ENCODE data around the gene CCL27. TPM values are rescaled to one million over a fixed set of nuclear protein-coding genes. Genes with fewer than 3 reads are reported as not detected.

CCL27 gene
- total and polyA plus RNA-seq, 10 of the 15 experiments (the other 5 are each of a cell fraction or from before 2014, with no cell fraction given) = 0.45 TPM; not detected in 9

- TF ChIP-seq TCF7 (IDR thresholded peaks at IDR 0.05; ENCODE audit: borderline replicate concordance) (no peak), CTCF (IDR thresholded peaks at IDR 0.05 in 2 of 3, conservative IDR thresholded peaks at IDR 0.05 in 1 of 3; ENCODE audit: control insufficient read depth in 2 of 3, extremely low read depth in 1 of 3, insufficient read depth in 1 of 3, low read depth in 3 of 3, low read length in 3 of 3) (no peak), WRNIP1 (IDR thresholded peaks at IDR 0.05; ENCODE audit: borderline replicate concordance, low read depth, low read length) (no peak)
- no peak for FAIRE-seq
- Histone ChIP-seq H2AFZ (ENCODE audit: control insufficient read depth, low read depth, low read length) (no peak overlapping the region), H3K4me3 (no peak overlapping the region), H3K79me2 (ENCODE audit: control insufficient read depth, insufficient read depth, low read length) (no peaks in the 10 kb centered on the region), H3K9me3 (replicated peaks; ENCODE audit: control insufficient read depth, insufficient read depth, low read length) (no peaks in the 10 kb centered on the region), H3K9ac (ENCODE audit: control insufficient read depth, insufficient read depth, low read length) (no peak overlapping the region), H3K27ac (ENCODE audit: control insufficient read depth, insufficient read depth) (no peak overlapping the region), H3K4me1 (ENCODE audit: control insufficient read depth, insufficient read depth, low read length) (peaks cover 16% of the 10 kb centered on the region), H3K36me3 (ENCODE audit: control insufficient read depth in 2 of 2, insufficient read depth in 2 of 2, low read length in 1 of 2) (no peaks in the 10 kb centered on the region), H4K20me1 (ENCODE audit: control insufficient read depth, insufficient read depth) (no peaks in the 10 kb centered on the region), H3K27me3 (replicated peaks in 1 of 2; ENCODE audit: control insufficient read depth in 2 of 2, insufficient read depth in 2 of 2, low read length in 1 of 2) (no peaks in the 10 kb centered on the region; a peak in 2 of 4 replicates), H3K4me2 (ENCODE audit: control insufficient read depth, insufficient read depth) (no peak overlapping the region)
- POLR2A ChIA-PET = no interaction called here
- RAD21 ChIA-PET (ENCODE audit: unreplicated experiment) = no interaction called here
- SMC1A ChIA-PET (ENCODE audit: uncharacterized antibody, unreplicated experiment) = no interaction called here
- 4% methylated on average over 4 of the region's 4 CpGs for WGBS (ENCODE audit: insufficient coverage, insufficient replicate concordance, low lambda C conversion rate, missing lambda C conversion rate)
- CTCF ChIA-PET = no interaction called here
- BruUV-seq (replicated peaks) = no TSS peak
- no peak for ATAC-seq
- no peak for DNase-seq (ENCODE audit: low read depth, low spot score)
- in situ Hi-C loops (cut with MboI) (no loop called here), intact Hi-C loops (cut with micrococcal nuclease; ENCODE audit: unreplicated experiment) (no loop called here)
Observed at GRCh38 chr9:34689116-34689470, 26.6 kb upstream of the CCL27 start.

- in situ Hi-C loops (cut with MboI) = no loop called here
- no peak overlapping the region for H3K27ac ChIP-seq (ENCODE audit: control insufficient read depth, insufficient read depth)
- H3K4me1 ChIP-seq (ENCODE audit: control insufficient read depth, insufficient read depth, low read length) = peaks cover 16% of the 10 kb centered on the region
- ChIA-PET CTCF (no interaction called here), SMC1A (ENCODE audit: uncharacterized antibody, unreplicated experiment) (no interaction called here), POLR2A (no interaction called here), RAD21 (ENCODE audit: unreplicated experiment) (no interaction called here)
- intact Hi-C loops (cut with micrococcal nuclease; ENCODE audit: unreplicated experiment) = no loop called here
- no peaks in the 10 kb centered on the region for H3K9me3 ChIP-seq (replicated peaks; ENCODE audit: control insufficient read depth, insufficient read depth, low read length)
- H3K4me3 ChIP-seq = no peak overlapping the region
- no peak for ATAC-seq
- H2AFZ ChIP-seq (ENCODE audit: control insufficient read depth, low read depth, low read length) = no peak overlapping the region
- 12% methylated on average over 5 of the region's 5 CpGs for WGBS (ENCODE audit: insufficient coverage, insufficient replicate concordance, low lambda C conversion rate, missing lambda C conversion rate)
- H3K36me3 ChIP-seq (ENCODE audit: control insufficient read depth in 2 of 2, insufficient read depth in 2 of 2, low read length in 1 of 2) = no peaks in the 10 kb centered on the region
- BruUV-seq (replicated peaks) = no TSS peak
- DNase-seq (ENCODE audit: low read depth, low spot score) = no peak
- TF ChIP-seq TBL1XR1 (IDR thresholded peaks at IDR 0.05; ENCODE audit: low read depth, low read length) = no peak
- no peak for TF ChIP-seq TCF7 (IDR thresholded peaks at IDR 0.05; ENCODE audit: borderline replicate concordance)
- no peak for TF ChIP-seq RBBP5 (conservative IDR thresholded peaks at IDR 0.05)
- no peak for TF ChIP-seq ZNF24 (IDR thresholded peaks at IDR 0.05)
- TF ChIP-seq ZNF207 (IDR thresholded peaks at IDR 0.05; ENCODE audit: borderline replicate concordance) = no peak
- TF ChIP-seq FOS (IDR thresholded peaks at IDR 0.05; ENCODE audit: borderline replicate concordance, extremely low read depth, insufficient read length) = no peak
- no peak for TF ChIP-seq PAX5 (IDR thresholded peaks at IDR 0.05; ENCODE audit: borderline replicate concordance, low read depth, low read length)
- no peak for TF ChIP-seq MAX (IDR thresholded peaks at IDR 0.05; ENCODE audit: low read depth, low read length)
- TF ChIP-seq FOXM1 (IDR thresholded peaks at IDR 0.05; ENCODE audit: low read depth, low read length) = no peak
- no peak for TF ChIP-seq SIX5 (IDR thresholded peaks at IDR 0.05; ENCODE audit: low read depth, low read length, severe bottlenecking)
- no peak for TF ChIP-seq LARP7 (IDR thresholded peaks at IDR 0.05)
- no peaks in the 10 kb centered on the region; a peak in 2 of 4 replicates for H3K27me3 ChIP-seq (replicated peaks in 1 of 2; ENCODE audit: control insufficient read depth in 2 of 2, insufficient read depth in 2 of 2, low read length in 1 of 2)
- H3K79me2 ChIP-seq (ENCODE audit: control insufficient read depth, insufficient read depth, low read length) = no peaks in the 10 kb centered on the region
- H3K4me2 ChIP-seq (ENCODE audit: control insufficient read depth, insufficient read depth) = no peak overlapping the region
- H4K20me1 ChIP-seq (ENCODE audit: control insufficient read depth, insufficient read depth) = no peaks in the 10 kb centered on the region
- FAIRE-seq = no peak
- no peak overlapping the region for H3K9ac ChIP-seq (ENCODE audit: control insufficient read depth, insufficient read depth, low read length)
Observed at GRCh38 chr9:34688329-34689115, 26.1 kb upstream of the CCL27 start.
